ENCODE data around the gene PDE7B.

- TF ChIP-seq CTCF (conservative IDR thresholded peaks at IDR 0.05; ENCODE audit: low read length), result no peak
- no peak for TF ChIP-seq EZH2phosphoT487 (IDR thresholded peaks at IDR 0.05; ENCODE audit: borderline replicate concordance, low read depth, low read length)
These were observed 92.6 kb downstream of the PDE7B start for GRCh38 chr6:135944120-135944519.

Data from OCI-LY7 (cell line).